Islet of Langerhans (tissue), 1 donor: ENCODE measurements around the gene CDAN1.
"Not testable (repeated sequence)": the region's sequence is repeated elsewhere in the genome, so short reads cannot be mapped to it uniquely, and the experiment has no call there.

Source experiments
- FAIRE-seq: peaks from one replicate; lab custom pipeline; 2011; peaks lifted over from hg19 to GRCh38; lab: Jason Lieb, UNC

CDAN1 gene

GRCh38 chr15:42736793-42737528 is at the start of gene CDAN1:
Gene CDAN1, minus strand, starts transcription at chr15:42737128. Its CDS starts 26 bp downstream, at chr15:42737102.
- FAIRE-seq: no peak

- no peak for FAIRE-seq
Observed at GRCh38 chr15:42785569-42785968, 48.6 kb upstream of the CDAN1 start.

GRCh38 chr15:42784705-42785104 is 47.8 kb upstream of the CDAN1 start:
- FAIRE-seq: no peak

GRCh38 chr15:42782716-42783115 is 45.8 kb upstream of the CDAN1 start:
- FAIRE-seq: no peak

GRCh38 chr15:42775416-42775815 is 38.5 kb upstream of the CDAN1 start:
- FAIRE-seq: no peak

GRCh38 chr15:42772901-42773300 is 36.0 kb upstream of the CDAN1 start:
- no peak for FAIRE-seq

- FAIRE-seq: no peak
Observed at GRCh38 chr15:42772144-42772543, 35.2 kb upstream of the CDAN1 start.

- not testable (repeated sequence) for FAIRE-seq
Observed at GRCh38 chr15:42766109-42766508, 29.2 kb upstream of the CDAN1 start.

GRCh38 chr15:42764154-42764731 is 27.3 kb upstream of the CDAN1 start:
- FAIRE-seq: not testable (repeated sequence)

- FAIRE-seq: not testable (repeated sequence)
Observed at GRCh38 chr15:42761813-42762212, 24.9 kb upstream of the CDAN1 start.

GRCh38 chr15:42760759-42761158 is 23.8 kb upstream of the CDAN1 start:
- no peak for FAIRE-seq

GRCh38 chr15:42759093-42759492 is 22.2 kb upstream of the CDAN1 start:
- FAIRE-seq: no peak

- FAIRE-seq: no peak
Observed at GRCh38 chr15:42750306-42750705, 13.4 kb upstream of the CDAN1 start.

GRCh38 chr15:42749266-42749665 is 12.3 kb upstream of the CDAN1 start:
- no peak for FAIRE-seq

- FAIRE-seq: no peak
Observed at GRCh38 chr15:42744195-42744594, 7.3 kb upstream of the CDAN1 start.

- FAIRE-seq: no peak
Observed at GRCh38 chr15:42742149-42742548, 5.2 kb upstream of the CDAN1 start.

- no peak for FAIRE-seq
Observed at GRCh38 chr15:42741710-42742109, 4.8 kb upstream of the CDAN1 start.

GRCh38 chr15:42737529-42738328 is 801 bp upstream of the CDAN1 start:
- FAIRE-seq: no peak

GRCh38 chr15:42736178-42736792 is 643 bp downstream of the CDAN1 start:
- no peak for FAIRE-seq

- no peak for FAIRE-seq
Observed at GRCh38 chr15:42735382-42736165, 1.4 kb downstream of the CDAN1 start.

- FAIRE-seq: no peak
Observed at GRCh38 chr15:42734076-42734672, 2.8 kb downstream of the CDAN1 start.

- no peak for FAIRE-seq
Observed at GRCh38 chr15:42733027-42733426, 3.9 kb downstream of the CDAN1 start.
